Neural cell (in vitro differentiated cells): ENCODE measurements around the gene IFNA8. TPM values are rescaled to one million over a fixed set of nuclear protein-coding genes. Genes with fewer than 3 reads are reported as not detected.

ENCODE experiments used
- H2AFZ ChIP-seq: fragments of 200-600, 300-800 bp; sonication (generic), shearing (Covaris generic); 2 replicates; pipeline ENCODE4 v1.6.0; 2014; ENCODE audit warnings: low read depth, mild to moderate bottlenecking, antibody characterized with exemption, low read length, moderate library complexity
- H3F3A ChIP-seq: fragments of 200-600 bp; shearing (Covaris generic); 2 replicates; pipeline ENCODE4 v1.6.1; 2016; ENCODE audit warnings: mild to moderate bottlenecking, moderate library complexity, mixed read lengths, antibody characterized with exemption, low read length; ENCODE audit not compliant: insufficient read depth, poor library complexity, severe bottlenecking
- H3K27ac ChIP-seq: fragments of 200-600, 300-800 bp; sonication (generic), shearing (Covaris generic); 2 replicates; pipeline ENCODE4 v1.5.1; 2014; ENCODE audit warnings: mild to moderate bottlenecking, low read length, moderate library complexity
- H3K27me3 ChIP-seq: fragments of 300-800, 200-600 bp; sonication (generic), shearing (Covaris generic); 2 replicates; pipeline ENCODE4 v1.6.0; 2014; ENCODE audit warnings: mild to moderate bottlenecking, low read depth, low read length, moderate library complexity; ENCODE audit not compliant: insufficient read depth
- H3K36me3 ChIP-seq: fragments of 300-800, 200-600 bp; sonication (generic), shearing (Covaris generic); 2 replicates; pipeline ENCODE4 v1.5.1; 2014; ENCODE audit warnings: mild to moderate bottlenecking, antibody characterized with exemption, low read length, moderate library complexity; ENCODE audit not compliant: insufficient read depth
- H3K4me2 ChIP-seq: fragments of 300-800, 200-600 bp; sonication (generic), shearing (Covaris generic); 2 replicates; pipeline ENCODE4 v1.6.0; 2014; ENCODE audit warnings: mild to moderate bottlenecking, low read length
- H3K4me3 ChIP-seq: fragments of 300-800, 200-600 bp; sonication (generic), shearing (Covaris generic); 2 replicates; pipeline ENCODE4 v1.5.1; 2014; ENCODE audit warnings: mild to moderate bottlenecking, low read length, moderate library complexity
- H3K79me2 ChIP-seq: fragments of 200-600 bp; shearing (Covaris generic); replicated peaks from 2 replicates; pipeline ENCODE4 v1.6.0; 2014; ENCODE audit warnings: mild to moderate bottlenecking, low read length, moderate library complexity; ENCODE audit not compliant: insufficient read depth
- H3K9ac ChIP-seq: fragments of 300-800, 200-600 bp; sonication (generic), shearing (Covaris generic); 2 replicates; pipeline ENCODE4 v1.6.1; 2016; ENCODE audit warnings: mild to moderate bottlenecking, low read length, mixed read lengths
- H3K9me2 ChIP-seq: fragments of 200-600 bp; shearing (Covaris generic); 2 replicates; pipeline ENCODE4 v1.6.1; 2016; ENCODE audit warnings: mild to moderate bottlenecking, low read length, mixed read lengths; ENCODE audit not compliant: insufficient read depth
- H3K9me3 ChIP-seq: fragments of 200-600, 300-800 bp; sonication (generic), shearing (Covaris generic); 2 replicates; pipeline ENCODE4 v1.6.1; 2016; ENCODE audit warnings: mild to moderate bottlenecking, mixed run types, low read length, moderate library complexity, mixed read lengths
- H4K20me1 ChIP-seq: fragments of 200-600 bp; shearing (Covaris generic); 2 replicates; pipeline ENCODE4 v1.6.1; 2016; ENCODE audit warnings: mild to moderate bottlenecking, mixed run types; ENCODE audit not compliant: insufficient read depth
- EP300 ChIP-seq: fragments of 450-650 bp; conservative IDR thresholded peaks from 2 replicates; pipeline ENCODE4 v1.6.1; 2014; ENCODE audit warnings: antibody characterized with exemption, mild to moderate bottlenecking, moderate library complexity; ENCODE audit not compliant: poor library complexity, severe bottlenecking
- EZH2 ChIP-seq: fragments of 200-600, 300-800 bp; shearing (Covaris generic), sonication (generic); IDR thresholded peaks from 2 replicates; pipeline ENCODE4 v1.6.1; 2014; ENCODE audit warnings: antibody characterized with exemption, low read length, borderline replicate concordance, mild to moderate bottlenecking; ENCODE audit not compliant: insufficient read depth, poor library complexity, severe bottlenecking
- MXI1 ChIP-seq: fragments of 450-650 bp; conservative IDR thresholded peaks from 2 replicates; pipeline ENCODE4 v1.6.1; 2014; ENCODE audit warnings: antibody characterized with exemption, mild to moderate bottlenecking; ENCODE audit not compliant: poor library complexity, severe bottlenecking
- POLR2AphosphoS5 ChIP-seq: IDR thresholded peaks from 2 replicates; pipeline ENCODE4 v1.6.1; 2012
- RAD21 ChIP-seq: fragments of 450-650 bp; conservative IDR thresholded peaks from 2 replicates; pipeline ENCODE4 v1.6.1; 2014; ENCODE audit warnings: antibody characterized with exemption, mild to moderate bottlenecking, moderate library complexity
- SMC3 ChIP-seq: fragments of 450-650 bp; conservative IDR thresholded peaks from 2 replicates; pipeline ENCODE4 v1.6.1; 2014; ENCODE audit warnings: antibody characterized with exemption, mild to moderate bottlenecking, moderate library complexity; ENCODE audit not compliant: poor library complexity
- TAF1 ChIP-seq: IDR thresholded peaks from 2 replicates; pipeline ENCODE4 v1.6.1; 2012; ENCODE audit warnings: low read depth
- polyA plus RNA-seq: library from polyadenylated mRNA; depleted of rRNA; stranded (reverse); fragments of >200 nt; gene quantifications from 2 replicates; pipeline ENCODE4 v1.2.3, GENCODE V29; 2014
- TF ChIP-seq, protein P1 (sequence below): fragments of 450-650 bp; IDR thresholded peaks from 2 replicates; pipeline ENCODE4 v1.5.1; 2014; ENCODE audit warnings: antibody characterized with exemption, mild to moderate bottlenecking, moderate library complexity; ENCODE audit not compliant: poor library complexity, severe bottlenecking
- TF ChIP-seq, protein P2 (sequence below): IDR thresholded peaks from 2 replicates; pipeline ENCODE4 v1.6.1; 2012; ENCODE audit warnings: borderline replicate concordance

Gene IFNA8
- polyA plus RNA-seq, 1 donor from 2014 or later: not detected

DNA sequence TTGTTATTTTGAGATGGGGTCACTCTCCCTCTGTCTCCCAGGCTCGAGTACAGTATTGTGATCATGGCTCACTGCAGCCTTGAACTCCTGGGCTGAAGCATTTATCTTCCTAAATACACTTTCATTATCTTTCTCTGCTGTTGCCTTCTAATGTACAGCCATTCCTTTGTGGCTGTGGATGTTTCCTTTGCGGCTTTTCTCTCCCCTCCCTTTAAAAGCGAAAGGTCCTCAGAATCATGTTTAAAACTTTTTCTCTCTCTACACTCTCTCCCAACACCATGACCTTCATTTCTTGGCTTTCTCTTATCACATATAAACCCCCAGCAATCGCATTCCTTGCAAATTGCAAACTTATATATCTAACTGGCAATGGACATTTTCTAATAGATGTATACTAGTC is 25.3 kb upstream of the IFNA8 start:
- Histone ChIP-seq H3K36me3 (no peaks in the 10 kb centered on the region), H4K20me1 (no peaks in the 10 kb centered on the region), H3K9me2 (no peaks in the 10 kb centered on the region), H3F3A (no peaks in the 10 kb centered on the region), H3K9me3 (no peaks in the 10 kb centered on the region), H3K27me3 (no peaks in the 10 kb centered on the region), H3K9ac (no peak overlapping the region), H3K27ac (no peak overlapping the region), H2AFZ (no peak overlapping the region), H3K4me2 (no peak overlapping the region), H3K79me2 (no peaks in the 10 kb centered on the region), H3K4me3 (no peak overlapping the region)
- TF ChIP-seq EP300: no peak
- TF ChIP-seq, protein P1, sequence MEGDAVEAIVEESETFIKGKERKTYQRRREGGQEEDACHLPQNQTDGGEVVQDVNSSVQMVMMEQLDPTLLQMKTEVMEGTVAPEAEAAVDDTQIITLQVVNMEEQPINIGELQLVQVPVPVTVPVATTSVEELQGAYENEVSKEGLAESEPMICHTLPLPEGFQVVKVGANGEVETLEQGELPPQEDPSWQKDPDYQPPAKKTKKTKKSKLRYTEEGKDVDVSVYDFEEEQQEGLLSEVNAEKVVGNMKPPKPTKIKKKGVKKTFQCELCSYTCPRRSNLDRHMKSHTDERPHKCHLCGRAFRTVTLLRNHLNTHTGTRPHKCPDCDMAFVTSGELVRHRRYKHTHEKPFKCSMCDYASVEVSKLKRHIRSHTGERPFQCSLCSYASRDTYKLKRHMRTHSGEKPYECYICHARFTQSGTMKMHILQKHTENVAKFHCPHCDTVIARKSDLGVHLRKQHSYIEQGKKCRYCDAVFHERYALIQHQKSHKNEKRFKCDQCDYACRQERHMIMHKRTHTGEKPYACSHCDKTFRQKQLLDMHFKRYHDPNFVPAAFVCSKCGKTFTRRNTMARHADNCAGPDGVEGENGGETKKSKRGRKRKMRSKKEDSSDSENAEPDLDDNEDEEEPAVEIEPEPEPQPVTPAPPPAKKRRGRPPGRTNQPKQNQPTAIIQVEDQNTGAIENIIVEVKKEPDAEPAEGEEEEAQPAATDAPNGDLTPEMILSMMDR: no peak
- TF ChIP-seq TAF1: no peak
- no peak for TF ChIP-seq MXI1
- TF ChIP-seq EZH2: no peak
- no peak for TF ChIP-seq POLR2AphosphoS5
- TF ChIP-seq, protein P2, sequence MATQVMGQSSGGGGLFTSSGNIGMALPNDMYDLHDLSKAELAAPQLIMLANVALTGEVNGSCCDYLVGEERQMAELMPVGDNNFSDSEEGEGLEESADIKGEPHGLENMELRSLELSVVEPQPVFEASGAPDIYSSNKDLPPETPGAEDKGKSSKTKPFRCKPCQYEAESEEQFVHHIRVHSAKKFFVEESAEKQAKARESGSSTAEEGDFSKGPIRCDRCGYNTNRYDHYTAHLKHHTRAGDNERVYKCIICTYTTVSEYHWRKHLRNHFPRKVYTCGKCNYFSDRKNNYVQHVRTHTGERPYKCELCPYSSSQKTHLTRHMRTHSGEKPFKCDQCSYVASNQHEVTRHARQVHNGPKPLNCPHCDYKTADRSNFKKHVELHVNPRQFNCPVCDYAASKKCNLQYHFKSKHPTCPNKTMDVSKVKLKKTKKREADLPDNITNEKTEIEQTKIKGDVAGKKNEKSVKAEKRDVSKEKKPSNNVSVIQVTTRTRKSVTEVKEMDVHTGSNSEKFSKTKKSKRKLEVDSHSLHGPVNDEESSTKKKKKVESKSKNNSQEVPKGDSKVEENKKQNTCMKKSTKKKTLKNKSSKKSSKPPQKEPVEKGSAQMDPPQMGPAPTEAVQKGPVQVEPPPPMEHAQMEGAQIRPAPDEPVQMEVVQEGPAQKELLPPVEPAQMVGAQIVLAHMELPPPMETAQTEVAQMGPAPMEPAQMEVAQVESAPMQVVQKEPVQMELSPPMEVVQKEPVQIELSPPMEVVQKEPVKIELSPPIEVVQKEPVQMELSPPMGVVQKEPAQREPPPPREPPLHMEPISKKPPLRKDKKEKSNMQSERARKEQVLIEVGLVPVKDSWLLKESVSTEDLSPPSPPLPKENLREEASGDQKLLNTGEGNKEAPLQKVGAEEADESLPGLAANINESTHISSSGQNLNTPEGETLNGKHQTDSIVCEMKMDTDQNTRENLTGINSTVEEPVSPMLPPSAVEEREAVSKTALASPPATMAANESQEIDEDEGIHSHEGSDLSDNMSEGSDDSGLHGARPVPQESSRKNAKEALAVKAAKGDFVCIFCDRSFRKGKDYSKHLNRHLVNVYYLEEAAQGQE: no peak
- TF ChIP-seq SMC3: no peak
- no peak for TF ChIP-seq RAD21

DNA sequence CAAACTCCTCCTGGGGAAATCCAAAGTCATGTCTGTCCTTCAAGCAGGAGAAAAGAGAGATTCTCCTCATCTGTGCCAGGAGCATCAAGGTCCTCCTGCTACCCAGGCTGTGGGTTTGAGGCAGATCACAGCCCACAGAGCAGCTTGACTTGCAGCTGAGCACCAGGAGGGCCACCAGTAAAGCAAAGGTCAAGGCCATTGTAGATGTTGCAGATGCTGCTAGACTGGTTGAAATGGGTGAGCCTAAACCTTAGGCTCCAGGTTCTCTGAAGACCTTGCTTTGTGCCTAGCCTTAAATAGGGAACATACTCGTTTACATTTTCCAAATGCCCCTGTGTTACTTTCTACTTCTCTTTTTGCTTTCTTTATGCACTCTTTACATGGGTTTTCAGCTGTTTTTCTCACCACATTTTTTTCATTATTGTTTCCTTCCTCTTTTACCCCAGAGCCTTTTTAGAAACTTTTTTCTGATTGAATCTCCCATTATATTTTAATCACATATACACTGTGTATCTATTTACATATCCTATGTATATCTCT is 23.7 kb upstream of the IFNA8 start, which contains the start of gene IFNA2:
IFNA2 (minus strand) TSS at position 268 of the 540 bp plus-strand sequence; CDS start at position 199, 69 bp downstream.
- H3K9me3 ChIP-seq: no peaks in the 10 kb centered on the region
- no peaks in the 10 kb centered on the region for H3K27me3 ChIP-seq
- H2AFZ ChIP-seq: no peak within 1 kb of the TSS
- H4K20me1 ChIP-seq: no peaks in the 10 kb centered on the region
- no peak within 1 kb of the TSS for H3K4me2 ChIP-seq
- H3K4me3 ChIP-seq: no peak within 1 kb of the TSS
- no peak within 1 kb of the TSS for H3K9ac ChIP-seq
- no peaks in the 10 kb centered on the region for H3F3A ChIP-seq
- H3K36me3 ChIP-seq: no peaks in the 10 kb centered on the region
- no peaks in the 10 kb centered on the region for H3K79me2 ChIP-seq
- TF ChIP-seq, protein P2: no peak
- TF ChIP-seq, protein P1: no peak
- TF ChIP-seq RAD21: no peak
- TF ChIP-seq TAF1: no peak
- no peak for TF ChIP-seq SMC3
- no peak for TF ChIP-seq EZH2
- TF ChIP-seq EP300: no peak
- TF ChIP-seq MXI1: no peak
- no peak for TF ChIP-seq POLR2AphosphoS5
- H3K27ac ChIP-seq: no peak within 1 kb of the TSS
- no peaks in the 10 kb centered on the region for H3K9me2 ChIP-seq
